Measurements from ENCODE around the gene BPIFA3.

Gene BPIFA3

GRCh38 chr20:33209789-33210188, 7.4 kb upstream of the BPIFA3 start:
- DNase-seq: peak; percentile 8 to 86 (median 58)
- intact Hi-C loops (cut with DNase I): no loop called here

DNA sequence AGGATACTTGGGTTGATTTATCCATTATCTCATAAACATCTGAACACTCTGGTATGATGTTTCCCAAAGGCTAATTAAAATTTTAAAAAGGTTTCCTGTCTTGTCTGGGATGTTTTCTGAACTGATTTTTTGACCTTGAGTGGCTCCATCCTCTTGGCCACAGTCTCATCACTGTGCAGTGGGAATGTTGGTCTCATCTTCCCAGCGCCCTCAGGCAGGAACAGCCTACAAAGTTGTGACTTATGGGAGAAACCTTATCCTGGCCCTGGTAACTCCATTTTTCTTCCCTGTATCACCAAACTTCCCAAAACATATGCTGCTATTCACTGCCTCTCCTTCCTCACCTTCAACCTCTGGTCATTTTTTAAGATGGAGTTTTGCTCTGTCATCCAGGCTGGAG, 6.8 kb upstream of the BPIFA3 start:
- no peak for DNase-seq
- intact Hi-C loops (cut with DNase I): no loop called here

DNA sequence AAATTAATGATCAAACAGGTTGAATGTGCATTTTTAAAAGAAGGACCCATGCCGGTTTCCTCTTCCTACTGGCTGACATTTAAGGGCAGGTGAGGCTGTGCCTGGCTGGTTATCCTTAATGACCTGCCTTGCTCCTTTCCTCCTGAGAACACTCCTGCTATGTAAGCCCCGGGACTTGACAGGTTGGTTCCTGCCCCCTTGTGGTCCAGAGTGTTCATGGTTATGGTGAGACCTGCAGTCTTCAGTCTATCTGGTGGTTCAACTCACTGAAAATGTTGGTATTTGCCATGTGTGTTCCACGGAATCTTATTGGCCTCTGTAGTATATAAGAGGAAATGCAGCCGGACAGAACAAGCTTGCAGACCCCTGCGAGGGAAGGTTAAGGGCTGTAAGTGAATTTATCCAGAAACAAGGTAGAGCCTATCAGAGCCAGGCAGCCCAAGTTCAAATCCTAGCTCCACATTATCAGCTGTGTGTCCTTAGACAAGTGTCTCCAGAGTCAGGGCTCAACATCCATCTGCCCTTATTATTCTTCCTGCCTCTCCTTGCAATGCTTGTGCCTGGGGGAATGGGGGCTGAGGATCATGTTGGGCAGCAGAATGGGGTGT, 5.2 kb upstream of the BPIFA3 start:
- peak in 40 of 42 donors; percentile 10 to 83 (median 51) for DNase-seq
- intact Hi-C loops (cut with DNase I): no loop called here

DNA sequence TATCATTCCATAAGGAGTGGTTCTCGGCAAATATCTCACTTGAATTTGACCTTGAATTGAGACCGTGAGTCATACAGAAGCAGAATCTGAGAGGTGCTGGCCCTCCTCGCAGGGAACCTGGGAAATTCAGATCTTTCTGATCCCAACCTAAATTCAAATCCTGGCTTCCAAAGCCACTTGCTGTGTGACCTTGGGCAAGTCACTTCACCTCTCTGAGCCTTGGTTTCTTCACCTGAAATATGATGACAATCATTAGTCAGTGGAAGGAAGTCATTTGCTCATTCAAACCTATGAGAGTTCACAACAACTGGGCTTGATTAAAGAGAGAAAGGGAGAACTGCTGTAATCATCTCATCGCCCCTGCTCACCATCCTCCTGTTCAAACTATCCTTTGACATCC, 7.2 kb downstream of the BPIFA3 start:
- DNase-seq: no peak
- intact Hi-C loops (cut with DNase I): no loop called here

GRCh38 chr20:33229843-33230242, 12.7 kb downstream of the BPIFA3 start:
- intact Hi-C loops (cut with DNase I): no loop called here
- DNase-seq: peak in 11 of 42 donors; percentile 10 to 37 (median 21)

- intact Hi-C loops (cut with DNase I): no loop called here
- no peak for DNase-seq
Observed at GRCh38 chr20:33231237-33231636, 14.1 kb downstream of the BPIFA3 start.

DNA sequence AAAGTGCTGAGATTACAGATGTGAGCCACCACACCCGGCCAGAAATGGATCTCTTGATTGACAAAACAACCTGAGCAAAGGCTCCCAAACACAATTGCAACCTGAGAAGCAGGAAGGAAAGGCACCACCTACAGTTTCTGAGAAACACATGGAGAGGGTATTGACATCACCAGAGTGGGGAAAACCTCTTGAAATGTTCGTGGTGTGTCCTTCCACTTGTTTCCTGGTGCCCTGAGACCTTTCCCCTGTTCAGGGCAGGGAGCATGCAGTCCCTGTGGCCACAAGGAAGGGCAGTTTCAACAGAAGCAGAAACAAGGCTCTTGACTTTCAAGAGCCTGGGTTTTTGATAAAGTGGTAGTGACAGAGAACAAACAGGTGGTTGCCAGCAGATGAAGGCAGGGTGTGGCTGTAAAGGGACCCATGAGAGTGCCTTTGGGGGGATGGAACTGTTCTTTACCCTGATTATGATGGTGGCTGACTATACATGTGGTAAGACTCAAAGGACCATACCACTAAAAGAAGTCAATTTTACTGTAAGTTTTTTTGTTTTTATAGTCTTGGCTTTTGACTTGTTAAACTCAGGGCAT, 15.4 kb downstream of the BPIFA3 start:
- DNase-seq: no peak
- intact Hi-C loops (cut with DNase I): no loop called here

GRCh38 chr20:33233129-33233774, 16.1 kb downstream of the BPIFA3 start:
- DNase-seq: peak in 7 of 42 donors; percentile 2 to 56 (median 19)
- intact Hi-C loops (cut with DNase I): no loop called here

DNA sequence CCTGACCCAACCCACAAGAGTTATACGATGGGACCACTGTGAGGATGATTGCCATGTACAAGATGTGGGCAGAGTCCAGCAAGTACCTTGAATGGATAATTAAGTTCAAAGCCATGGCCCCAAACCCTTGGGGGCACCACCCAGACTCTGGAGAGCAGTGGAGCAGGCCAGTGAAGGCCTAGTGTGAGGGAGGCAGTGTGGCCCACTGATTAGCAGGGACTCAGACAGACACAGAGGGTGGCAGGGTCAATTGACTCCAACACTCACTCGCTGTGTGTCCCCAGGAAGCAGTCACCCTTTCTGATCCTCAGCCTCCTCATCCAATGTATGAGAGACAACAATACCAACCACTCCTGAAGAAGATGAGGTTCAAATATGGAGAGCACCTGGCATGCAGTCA, 16.9 kb downstream of the BPIFA3 start:
- intact Hi-C loops (cut with DNase I): no loop called here
- DNase-seq: no peak

GRCh38 chr20:33235696-33236095, 18.5 kb downstream of the BPIFA3 start, which contains the start of gene BPIFA1:
BPIFA1 (plus strand) TSS chr20:33235996; CDS start chr20:33237712, 1,716 bp downstream.
- intact Hi-C loops (cut with DNase I): no loop called here
- no peak for DNase-seq

- intact Hi-C loops (cut with DNase I): no loop called here
- DNase-seq: no peak
Observed at GRCh38 chr20:33236351-33236750, 19.2 kb downstream of the BPIFA3 start.

GRCh38 chr20:33237989-33238388, 20.8 kb downstream of the BPIFA3 start:
- no peak for DNase-seq
- intact Hi-C loops (cut with DNase I): no loop called here

DNA sequence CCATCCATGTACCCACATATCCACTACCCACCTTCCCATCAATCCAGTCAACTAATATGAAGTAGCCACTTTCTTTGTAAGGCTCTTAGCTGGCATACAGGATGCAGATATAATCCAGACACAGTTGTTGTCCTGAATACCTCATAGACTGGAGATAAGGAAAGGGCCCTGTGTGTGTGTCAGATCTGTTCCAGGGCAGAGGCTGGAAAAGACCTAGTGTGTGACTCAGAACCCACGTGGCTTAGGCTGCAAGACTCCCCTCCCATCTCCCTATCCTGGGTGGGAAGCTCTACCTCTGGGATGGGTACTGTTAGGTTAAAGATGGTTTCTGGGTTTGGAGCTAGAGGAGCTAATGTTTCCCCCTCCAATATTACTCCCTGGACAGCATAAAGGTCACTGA, 22.3 kb downstream of the BPIFA3 start:
- no peak for DNase-seq
- intact Hi-C loops (cut with DNase I): no loop called here

- intact Hi-C loops (cut with DNase I): no loop called here
- no peak for DNase-seq
Observed at GRCh38 chr20:33239979-33240736, 23.0 kb downstream of the BPIFA3 start.

DNA sequence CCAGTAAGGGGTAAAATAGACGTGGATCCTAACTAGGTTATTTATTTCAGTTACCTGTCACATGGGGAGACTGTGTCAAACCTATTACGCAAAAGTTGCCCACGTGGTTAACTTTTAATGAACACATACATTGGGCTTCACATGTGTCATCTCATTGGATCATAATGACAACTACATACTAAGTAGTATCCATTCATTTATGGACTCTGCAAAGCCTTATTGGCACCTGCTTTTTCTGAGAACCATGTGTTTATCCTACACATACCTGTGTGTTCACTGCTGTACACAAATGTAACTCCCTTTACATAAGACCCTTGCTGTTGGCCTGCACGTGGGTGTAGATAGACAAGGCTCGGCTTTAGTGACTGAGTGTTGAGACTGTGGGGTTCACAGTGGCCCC, 23.8 kb downstream of the BPIFA3 start:
- DNase-seq: no peak
- intact Hi-C loops (cut with DNase I): no loop called here

- intact Hi-C loops (cut with DNase I): no loop called here
- DNase-seq: no peak
Observed at GRCh38 chr20:33242319-33243100, 25.4 kb downstream of the BPIFA3 start.

DNA sequence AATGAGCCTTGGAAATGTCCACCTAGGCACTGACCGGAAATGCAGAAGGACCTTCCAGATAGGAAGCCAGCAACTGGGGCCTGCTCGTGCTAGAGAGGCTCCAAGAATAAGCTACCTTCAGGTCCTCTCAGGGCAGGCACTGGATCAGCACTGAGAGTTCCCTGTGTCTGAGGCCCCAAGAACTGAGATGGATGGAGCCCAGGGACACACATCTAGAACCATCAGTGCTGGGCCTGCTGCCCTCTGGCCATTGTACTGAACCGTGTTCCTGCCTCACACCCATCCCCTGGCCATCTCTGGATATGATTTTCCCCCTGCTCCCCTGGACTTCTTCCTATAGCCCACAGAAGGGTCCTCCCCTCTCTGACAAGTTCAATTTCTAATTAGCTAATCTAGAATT, 28.9 kb downstream of the BPIFA3 start:
- no peak for DNase-seq
- intact Hi-C loops (cut with DNase I): no loop called here

- intact Hi-C loops (cut with DNase I): no loop called here
- no peak for DNase-seq
Observed at GRCh38 chr20:33249456-33249855, 32.3 kb downstream of the BPIFA3 start.

GRCh38 chr20:33250666-33251065, 33.5 kb downstream of the BPIFA3 start:
- intact Hi-C loops (cut with DNase I): no loop called here
- no peak for DNase-seq

Data from head of caudate nucleus (tissue), 42 donors.